GM12878 (cell line): ENCODE measurements around the gene DUSP11. TPM values are rescaled to one million over a fixed set of nuclear protein-coding genes. Genes with fewer than 3 reads are reported as not detected.

Experiments used
- ATAC-seq: fragments of 200-7000 bp; cut with Tn5 transposase; 3 replicates; pipeline ENCODE4 v1.9.1; 2020; ENCODE audit warnings: mild to moderate bottlenecking, moderate library complexity
- BruUV-seq: library from RNA; stranded (reverse); fragments of 400-500 nt; replicated peaks from 2 replicates; lab custom pipeline; 2021; lab: Mats Ljungman, UMichigan
- CTCF ChIA-PET: fragments of 300-600 bp; sonication (Branson Sonifier 250); formaldehyde crosslinking; extraction: SDS; loops from one replicate; lab custom pipeline; 2021; ENCODE audit warnings: inconsistent platforms; lab: Yijun Ruan, JAX
- POLR2A ChIA-PET: fragments of 350-600 bp; formaldehyde crosslinking; extraction: SDS; loops from one replicate; lab custom pipeline; 2021; ENCODE audit warnings: inconsistent platforms; lab: Charles Lee
- RAD21 ChIA-PET: fragments of 300-600 bp; sonication (Branson Sonifier 250); formaldehyde crosslinking; loops from one replicate; lab custom pipeline; 2023; ENCODE audit warnings: antibody characterized with exemption; ENCODE audit not compliant: unreplicated experiment; lab: Charles Lee
- SMC1A ChIA-PET: fragments of 300-600 bp; sonication (Branson Sonifier 250); formaldehyde crosslinking; loops from one replicate; lab custom pipeline; 2023; ENCODE audit not compliant: unreplicated experiment, uncharacterized antibody; lab: Charles Lee
- DNase-seq: peaks from one replicate; pipeline ENCODE4 v3.0.0-alpha.2; 2011; ENCODE audit warnings: low read depth, low spot score
- FAIRE-seq: peaks from 3 replicates; lab custom pipeline; 2011; peaks lifted over from hg19 to GRCh38; lab: Jason Lieb, UNC
- H2AFZ ChIP-seq: 2 replicates; pipeline ENCODE4 v1.6.0; 2011; ENCODE audit warnings: low read depth, low read length, control low read depth; ENCODE audit not compliant: control insufficient read depth
- H3K27ac ChIP-seq: 2 replicates; pipeline ENCODE4 v1.5.1; 2011; ENCODE audit warnings: control low read depth; ENCODE audit not compliant: control insufficient read depth, insufficient read depth
- H3K27me3 ChIP-seq, 2 experiments: replicated peaks in 1 of 2; 2 replicates each; pipeline versions ENCODE4 v1.6.0 to v1.6.1; 2011; ENCODE audit warnings: low read length in 1 of 2; ENCODE audit not compliant: control insufficient read depth in 2 of 2, insufficient read depth in 2 of 2
- H3K36me3 ChIP-seq, 2 experiments: 2 replicates each; pipeline ENCODE4 v1.5.1; 2011; ENCODE audit warnings: low read length in 1 of 2; ENCODE audit not compliant: control insufficient read depth in 2 of 2, insufficient read depth in 2 of 2
- H3K4me1 ChIP-seq: 2 replicates; pipeline ENCODE4 v1.6.1; 2011; ENCODE audit warnings: mild to moderate bottlenecking, low read length, moderate library complexity, mixed read lengths; ENCODE audit not compliant: control insufficient read depth, insufficient read depth
- H3K4me2 ChIP-seq: 2 replicates; pipeline ENCODE4 v1.6.0; 2011; ENCODE audit warnings: control low read depth; ENCODE audit not compliant: control insufficient read depth, insufficient read depth
- H3K4me3 ChIP-seq: fragments of 200-600 bp; sonication (generic); 2 replicates; pipeline ENCODE4 v1.5.1; 2016
- H3K79me2 ChIP-seq: 2 replicates; pipeline ENCODE4 v1.6.0; 2011; ENCODE audit warnings: low read length; ENCODE audit not compliant: control insufficient read depth, insufficient read depth
- H3K9ac ChIP-seq: 2 replicates; pipeline ENCODE4 v1.8.0; 2011; ENCODE audit warnings: low read length, control low read depth, mixed read lengths; ENCODE audit not compliant: control insufficient read depth, insufficient read depth
- H3K9me3 ChIP-seq: replicated peaks from 3 replicates; pipeline ENCODE4 v1.5.1; 2011; ENCODE audit warnings: mild to moderate bottlenecking, low read length; ENCODE audit not compliant: control insufficient read depth, insufficient read depth
- H4K20me1 ChIP-seq: 2 replicates; pipeline ENCODE4 v1.6.0; 2011; ENCODE audit not compliant: control insufficient read depth, insufficient read depth
- ATF2 ChIP-seq: IDR thresholded peaks from 2 replicates; pipeline ENCODE4 v1.6.1; 2012; ENCODE audit warnings: low read length, inconsistent platforms
- CHD1 ChIP-seq: IDR thresholded peaks from 2 replicates; pipeline ENCODE4 v1.6.1; 2012; ENCODE audit warnings: low read depth, low read length, improper control_type of control experiment
- CREB1 ChIP-seq: IDR thresholded peaks from 2 replicates; pipeline ENCODE4 v1.6.1; 2012; ENCODE audit warnings: low read depth, mild to moderate bottlenecking, inconsistent platforms
- GABPA ChIP-seq: IDR thresholded peaks from 2 replicates; pipeline ENCODE4 v1.6.1; 2014; ENCODE audit warnings: antibody characterized with exemption, low read depth, mild to moderate bottlenecking, inconsistent platforms
- IKZF2 ChIP-seq, 2 experiments: fragments of 450-650 bp; IDR thresholded peaks; 2 replicates each; pipeline ENCODE4 v1.6.1; 2017; ENCODE audit warnings: mild to moderate bottlenecking in 2 of 2, moderate library complexity in 2 of 2
- MTA2 ChIP-seq: fragments of 450-650 bp; IDR thresholded peaks from 2 replicates; pipeline ENCODE4 v1.6.1; 2016; ENCODE audit warnings: low read depth, mild to moderate bottlenecking, moderate library complexity
- NKRF ChIP-seq: fragments of 450-650 bp; conservative IDR thresholded peaks from 2 replicates; pipeline ENCODE4 v1.6.1; 2017; ENCODE audit warnings: mild to moderate bottlenecking, moderate library complexity
- POLR2A ChIP-seq: IDR thresholded peaks from 2 replicates; pipeline ENCODE4 v1.6.1; 2011; ENCODE audit warnings: low read depth, mild to moderate bottlenecking, low read length
- STAT1 ChIP-seq: fragments of 450-650 bp; conservative IDR thresholded peaks from 2 replicates; pipeline ENCODE4 v1.6.1; 2014; ENCODE audit warnings: antibody characterized with exemption, mild to moderate bottlenecking
- ZBTB11 ChIP-seq: fragments of 450-650 bp; formaldehyde crosslinking; IDR thresholded peaks from 2 replicates; pipeline ENCODE4 v1.5.0; 2022; ENCODE audit warnings: mild to moderate bottlenecking, missing genetic modification characterization
- WGBS: methylation state at CpG from one replicate; pipeline ENCODE4 v1.1.6; 2016; ENCODE audit warnings: low lambda C conversion rate; ENCODE audit not compliant: insufficient replicate concordance, insufficient coverage; ENCODE audit errors: missing lambda C conversion rate; 5-methylcytosine and 5-hydroxymethylcytosine counted together
- in situ Hi-C: fragments of 300-500 bp; cut with MboI; formaldehyde crosslinking; loops from 9 replicates; pipeline ENCODE4 v1.14.3; 2018; ENCODE audit warnings: mixed read lengths
- intact Hi-C: fragments of 100-400 bp; cut with micrococcal nuclease; formaldehyde crosslinking; loops from one replicate; pipeline ENCODE4 v1.14.2; 2022; ENCODE audit not compliant: unreplicated experiment
- polyA plus RNA-seq, 11 experiments: library from polyadenylated mRNA; depleted of rRNA in 4 of 11; unstranded in 6 of 11; stranded (reverse) in 5 of 11; fragments of >200 nt; fragmentation: Nextera tagmentation in 4 of 11; fragmentation: Illumina TruSeq in 1 of 11; extraction: Ambion mirVana in 4 of 11; extraction: Trizol in 1 of 11; gene quantifications; 1 replicate in 1 of 11; 2 replicates in 10 of 11; pipeline versions ENCODE4 v1.2.1 to v1.2.3, GENCODE V29; 2011 to 2016; ENCODE audit warnings: inconsistent platforms in 2 of 11, missing spikeins in 2 of 11, low read depth in 1 of 11
- total RNA-seq, 4 experiments: library from RNA; depleted of rRNA in 3 of 4; stranded (reverse); fragments of >200 nt in 3 of 4; fragmentation: Illumina TruSeq in 1 of 4; extraction: Trizol in 1 of 4; gene quantifications; 2 replicates each; pipeline versions ENCODE4 v1.2.1 to v1.2.3, GENCODE V29; 2013 to 2021

Gene DUSP11
- total and polyA plus RNA-seq, 10 of the 15 experiments (the other 5 are each of a cell fraction or from before 2014, with no cell fraction given), result 26.4 to 78.4 (median 47.9) TPM

GRCh38 chr2:73730810-73731209, 49.1 kb downstream of the DUSP11 start:
- Histone ChIP-seq H3K36me3 (peaks cover 5 to 16% of the 10 kb centered on the region in 2 experiments), H2AFZ (no peak overlapping the region), H3K27me3 (no peaks in the 10 kb centered on the region), H3K9ac (no peak overlapping the region), H3K4me2 (no peak overlapping the region), H4K20me1 (no peaks in the 10 kb centered on the region), H3K79me2 (peaks cover 5% of the 10 kb centered on the region), H3K9me3 (no peaks in the 10 kb centered on the region; the same call in 2 of the 3 replicates), H3K4me1 (0 out of 2 replicates have a peak, but pooled peaks cover under 1% of the 10 kb centered on the region), H3K27ac (no peak overlapping the region), H3K4me3 (no peak overlapping the region)
- ChIA-PET CTCF (no interaction called here), SMC1A (no interaction called here), POLR2A (no interaction called here), RAD21 (no interaction called here)
- in situ Hi-C loops (no loop called here), intact Hi-C loops (no loop called here)
- no peak for TF ChIP-seq ZBTB11 (CRISPR knock-in tag)
- TF ChIP-seq POLR2A, result 0 out of 2 replicates have a peak, but pooled peaks have one; percentile 23
- no peak for TF ChIP-seq CREB1
- no peak for DNase-seq
- no peak for ATAC-seq
- WGBS, result 100% methylated on average over 4 of the region's 4 CpGs
- FAIRE-seq, result no peak
- no TSS peak for BruUV-seq

- RAD21 ChIA-PET, result no interaction called here
- H3K4me1 ChIP-seq, result no peaks in the 10 kb centered on the region
- 85% methylated on average over 4 of the region's 4 CpGs for WGBS
- H4K20me1 ChIP-seq, result no peaks in the 10 kb centered on the region
- H3K9me3 ChIP-seq, result no peaks in the 10 kb centered on the region; the same call in 2 of the 3 replicates
- H3K9ac ChIP-seq, result no peak overlapping the region
- CTCF ChIA-PET, result no interaction called here
- BruUV-seq, result no TSS peak
- FAIRE-seq (no peak), ATAC-seq (no peak), DNase-seq (no peak)
- no peak overlapping the region for H3K27ac ChIP-seq
- no peak overlapping the region for H2AFZ ChIP-seq
- H3K4me2 ChIP-seq, result no peak overlapping the region
- no peaks in the 10 kb centered on the region for H3K79me2 ChIP-seq
- in situ Hi-C loops (no loop called here), intact Hi-C loops (no loop called here)
- no peak overlapping the region for H3K4me3 ChIP-seq
- H3K36me3 ChIP-seq, result peaks cover 5 to 16% of the 10 kb centered on the region in 2 experiments
- no peak for TF ChIP-seq GABPA
- TF ChIP-seq NKRF, result no peak
- no peak for TF ChIP-seq IKZF2 (IDR thresholded peaks at IDR 0.05)
- TF ChIP-seq STAT1, result no peak
- TF ChIP-seq CHD1, result no peak
- no peak for TF ChIP-seq ATF2
- no peak for TF ChIP-seq MTA2
- SMC1A ChIA-PET, result no interaction called here
- no peaks in the 10 kb centered on the region for H3K27me3 ChIP-seq
- POLR2A ChIA-PET, result no interaction called here
Observed at GRCh38 chr2:73728711-73729110, 51.2 kb downstream of the DUSP11 start.
